ENCODE data around the gene SOWAHC. TPM values are rescaled to one million over a fixed set of nuclear protein-coding genes. Genes with fewer than 3 reads are reported as not detected.
A peak's percentile ranks its signal among the peaks of the same experiment; 100 is the strongest.

SOWAHC gene
- total and polyA plus RNA-seq, 2 donors (not counting 3 experiments of a cell fraction or from before 2014, with no cell fraction given) = 1.0 to 4.1 TPM

- H3K27me3 ChIP-seq (ENCODE audit: control insufficient read depth in 2 of 2, insufficient read depth in 2 of 2, low read length in 2 of 2) = no peaks in the 10 kb centered on the region
- DNase-seq (ENCODE audit: low read depth, low spot score) = peak; percentile 50
- peaks cover 2% of the 10 kb centered on the region for H4K20me1 ChIP-seq (replicated peaks; ENCODE audit: control insufficient read depth, extremely low read depth, insufficient read depth, low read length)
- peaks cover 79% of the 10 kb centered on the region for H3K79me2 ChIP-seq (ENCODE audit: control insufficient read depth, insufficient read depth, low read length)
- dilution Hi-C loops (cut with MboI; ENCODE audit: extremely low pct_ligation_motif_present, low sequenced_read_pairs) (no loop called here), intact Hi-C loops (cut with micrococcal nuclease) (no loop called here)
- no peaks in the 10 kb centered on the region for H3K36me3 ChIP-seq (ENCODE audit: control insufficient read depth in 2 of 2, extremely low read depth in 1 of 2, insufficient read depth in 2 of 2, low read length in 2 of 2)
- ChIA-PET POLR2A (no interaction called here), CTCF (no interaction called here)
- no peaks in the 10 kb centered on the region for H3K9me1 ChIP-seq (replicated peaks; ENCODE audit: control insufficient read depth, extremely low read depth, insufficient read depth, low read length)
- H2AFZ ChIP-seq (ENCODE audit: low read depth, low read length) = no peak overlapping the region
- BruUV-seq (replicated peaks) = no TSS peak
- no peaks in the 10 kb centered on the region for H3K9me3 ChIP-seq (replicated peaks; ENCODE audit: control insufficient read depth, insufficient read depth, low read length)
- peak overlapping the region; percentile 100 for H3K4me2 ChIP-seq (ENCODE audit: insufficient read depth, low read length)
- peaks cover 56% of the 10 kb centered on the region for H3K4me1 ChIP-seq (ENCODE audit: control insufficient read depth, extremely low read depth, insufficient read depth, low read length)
- no peak for FAIRE-seq
- H3K9ac ChIP-seq (replicated peaks; ENCODE audit: extremely low read depth, insufficient read depth, low read length) = peak overlapping the region; percentile 99
- H3K27ac ChIP-seq (ENCODE audit: insufficient read depth, low read depth, low read length) = peak overlapping the region; percentile 25
- peak overlapping the region in 2 of 3 experiments; percentile 97 to 100 for H3K4me3 ChIP-seq (replicated peaks in 1 of 3; ENCODE audit: insufficient read depth in 1 of 3, low read depth in 1 of 3, low read length in 3 of 3)
- TF ChIP-seq POLR2A (IDR thresholded peaks at IDR 0.05; ENCODE audit: low read depth, low read length) (no peak), POLR2AphosphoS5 (IDR thresholded peaks at IDR 0.05; ENCODE audit: insufficient read depth, low read depth, low read length) (no peak), EZH2 (IDR thresholded peaks at IDR 0.05; ENCODE audit: borderline replicate concordance, low read depth, low read length, severe bottlenecking) (no peak), GATA2 (IDR thresholded peaks at IDR 0.05; ENCODE audit: insufficient read depth, insufficient read length, low read depth, low read length) (no peak), MYC (IDR thresholded peaks at IDR 0.05; ENCODE audit: low read depth, low read length) (no peak), FOS (IDR thresholded peaks at IDR 0.05; ENCODE audit: borderline replicate concordance, insufficient read depth, low read length) (no peak), MAX (IDR thresholded peaks at IDR 0.05; ENCODE audit: insufficient read depth, insufficient read length) (no peak), JUN (IDR thresholded peaks at IDR 0.05; ENCODE audit: borderline replicate concordance, insufficient read depth, insufficient read length, low read depth) (no peak)
- TF ChIP-seq, protein P1, sequence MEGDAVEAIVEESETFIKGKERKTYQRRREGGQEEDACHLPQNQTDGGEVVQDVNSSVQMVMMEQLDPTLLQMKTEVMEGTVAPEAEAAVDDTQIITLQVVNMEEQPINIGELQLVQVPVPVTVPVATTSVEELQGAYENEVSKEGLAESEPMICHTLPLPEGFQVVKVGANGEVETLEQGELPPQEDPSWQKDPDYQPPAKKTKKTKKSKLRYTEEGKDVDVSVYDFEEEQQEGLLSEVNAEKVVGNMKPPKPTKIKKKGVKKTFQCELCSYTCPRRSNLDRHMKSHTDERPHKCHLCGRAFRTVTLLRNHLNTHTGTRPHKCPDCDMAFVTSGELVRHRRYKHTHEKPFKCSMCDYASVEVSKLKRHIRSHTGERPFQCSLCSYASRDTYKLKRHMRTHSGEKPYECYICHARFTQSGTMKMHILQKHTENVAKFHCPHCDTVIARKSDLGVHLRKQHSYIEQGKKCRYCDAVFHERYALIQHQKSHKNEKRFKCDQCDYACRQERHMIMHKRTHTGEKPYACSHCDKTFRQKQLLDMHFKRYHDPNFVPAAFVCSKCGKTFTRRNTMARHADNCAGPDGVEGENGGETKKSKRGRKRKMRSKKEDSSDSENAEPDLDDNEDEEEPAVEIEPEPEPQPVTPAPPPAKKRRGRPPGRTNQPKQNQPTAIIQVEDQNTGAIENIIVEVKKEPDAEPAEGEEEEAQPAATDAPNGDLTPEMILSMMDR (IDR thresholded peaks at IDR 0.05; ENCODE audit: extremely low read depth in 1 of 2, insufficient read depth in 1 of 2, low read depth in 1 of 2, low read length in 2 of 2) = no peak
Measured at GRCh38 chr2:109611467-109612095, 2.6 kb upstream of the SOWAHC start.

Measured in endothelial cell of umbilical vein (primary cell).